Neutrophil (primary cell): ENCODE measurements around the gene CDH5.

Experiments
- H3K27ac ChIP-seq: fragments of 200-600 bp; sonication (generic); 2 replicates; pipeline ENCODE4 v1.5.1; 2016; ENCODE audit warnings: mild to moderate bottlenecking, moderate library complexity
- H3K27me3 ChIP-seq: fragments of 200-600 bp; sonication (generic); 2 replicates; pipeline ENCODE4 v1.6.0; 2016; ENCODE audit warnings: mild to moderate bottlenecking
- H3K36me3 ChIP-seq: fragments of 200-600 bp; sonication (generic); 2 replicates; pipeline ENCODE4 v1.5.1; 2017
- H3K4me1 ChIP-seq, 2 experiments: fragments of 200-600 bp in 1 of 2; sonication (generic) in 1 of 2; 1 replicate in 1 of 2; 2 replicates in 1 of 2; pipeline versions ENCODE4 v1.5.1 to v1.6.1; 2013 to 2016; ENCODE audit warnings: low read depth in 1 of 2, low read length in 1 of 2, mild to moderate bottlenecking in 1 of 2, moderate library complexity in 1 of 2; ENCODE audit not compliant: control insufficient read depth in 1 of 2, insufficient read depth in 1 of 2
- H3K4me3 ChIP-seq, 2 experiments: fragments of 200-600 bp in 1 of 2; sonication (generic) in 1 of 2; 1 replicate in 1 of 2; 2 replicates in 1 of 2; pipeline ENCODE4 v1.5.1; 2013 to 2016; ENCODE audit warnings: low read depth in 1 of 2, low read length in 1 of 2, mild to moderate bottlenecking in 1 of 2, moderate library complexity in 1 of 2
- H3K9me3 ChIP-seq: fragments of 200-600 bp; sonication (generic); 2 replicates; pipeline ENCODE4 v1.5.1; 2016
- CTCF ChIP-seq: fragments of 200-600 bp; sonication (generic); IDR thresholded peaks from 2 replicates; pipeline ENCODE4 v1.5.1; 2016; ENCODE audit warnings: antibody characterized with exemption

CDH5 gene

GRCh38 chr16:66429290-66429962 lies 62.9 kb downstream of the CDH5 start:
- Histone ChIP-seq H3K27ac (no peak overlapping the region), H3K4me3 (no peak overlapping the region), H3K36me3 (no peaks in the 10 kb centered on the region), H3K4me1 (peaks cover 0 to 7% of the 10 kb centered on the region in 2 experiments), H3K27me3 (peaks cover 94% of the 10 kb centered on the region), H3K9me3 (no peaks in the 10 kb centered on the region)
- no peak for TF ChIP-seq CTCF

GRCh38 chr16:66430214-66430613 lies 63.7 kb downstream of the CDH5 start:
- Histone ChIP-seq H3K4me1 (peaks cover 0 to 7% of the 10 kb centered on the region in 2 experiments), H3K4me3 (no peak overlapping the region), H3K27ac (no peak overlapping the region), H3K36me3 (no peaks in the 10 kb centered on the region), H3K27me3 (peaks cover 92% of the 10 kb centered on the region), H3K9me3 (no peaks in the 10 kb centered on the region)
- no peak for TF ChIP-seq CTCF

GRCh38 chr16:66431760-66432159 lies 65.3 kb downstream of the CDH5 start:
- H3K4me1 ChIP-seq, result peaks cover 0 to 7% of the 10 kb centered on the region in 2 experiments
- no peaks in the 10 kb centered on the region for H3K36me3 ChIP-seq
- no peak for TF ChIP-seq CTCF
- no peak overlapping the region for H3K27ac ChIP-seq
- H3K9me3 ChIP-seq, result no peaks in the 10 kb centered on the region
- peaks cover 77% of the 10 kb centered on the region for H3K27me3 ChIP-seq
- no peak overlapping the region for H3K4me3 ChIP-seq

GRCh38 chr16:66432429-66432828 lies 65.9 kb downstream of the CDH5 start:
- no peak overlapping the region for H3K4me3 ChIP-seq
- H3K27ac ChIP-seq, result no peak overlapping the region
- H3K36me3 ChIP-seq, result no peaks in the 10 kb centered on the region
- peaks cover 0 to 4% of the 10 kb centered on the region in 2 experiments for H3K4me1 ChIP-seq
- TF ChIP-seq CTCF, result no peak
- peaks cover 74% of the 10 kb centered on the region for H3K27me3 ChIP-seq
- H3K9me3 ChIP-seq, result no peaks in the 10 kb centered on the region

- no peaks in the 10 kb centered on the region for H3K4me1 ChIP-seq
- no peaks in the 10 kb centered on the region for H3K9me3 ChIP-seq
Observed at GRCh38 chr16:66434619-66435430, 68.3 kb downstream of the CDH5 start.

More at GRCh38 chr16:66434619-66435430, 68.3 kb downstream of the CDH5 start:
- no peaks in the 10 kb centered on the region for H3K36me3 ChIP-seq
- TF ChIP-seq CTCF, result no peak
- no peak overlapping the region for H3K4me3 ChIP-seq
- H3K27me3 ChIP-seq, result peaks cover 64% of the 10 kb centered on the region
- H3K27ac ChIP-seq, result no peak overlapping the region
